Calu3 (cell line): Measurements from ENCODE around the gene ZBTB20. TPM values are rescaled to one million over a fixed set of nuclear protein-coding genes. Genes with fewer than 3 reads are reported as not detected.

Source experiments
- BruUV-seq: library from RNA; stranded (reverse); fragments of 400-500 nt; replicated peaks from 2 replicates; lab custom pipeline; 2021; lab: Mats Ljungman, UMichigan
- CTCF ChIA-PET: fragments of 300-600 bp; sonication (Branson Sonifier 250); formaldehyde crosslinking; loops from one replicate; lab custom pipeline; 2022; ENCODE audit warnings: antibody characterized with exemption; lab: Charles Lee
- DNase-seq: peaks from one replicate; pipeline ENCODE4 v3.0.0; 2022
- H3K27ac Mint-ChIP-seq: one replicate; pipeline ENCODE4 v1.8.0; 2022; ENCODE audit warnings: mixed read lengths; ENCODE audit not compliant: unreplicated experiment
- H3K27me3 Mint-ChIP-seq: one replicate; pipeline ENCODE4 v1.8.0; 2022; ENCODE audit warnings: mixed read lengths; ENCODE audit not compliant: unreplicated experiment
- H3K36me3 Mint-ChIP-seq: one replicate; pipeline ENCODE4 v1.8.0; 2022; ENCODE audit warnings: mild to moderate bottlenecking, moderate library complexity, mixed read lengths; ENCODE audit not compliant: insufficient read depth, unreplicated experiment
- H3K4me1 Mint-ChIP-seq: one replicate; pipeline ENCODE4 v1.8.0; 2022; ENCODE audit warnings: mild to moderate bottlenecking, low read depth, mixed read lengths; ENCODE audit not compliant: unreplicated experiment
- H3K4me3 Mint-ChIP-seq: one replicate; pipeline ENCODE4 v1.8.0; 2022; ENCODE audit warnings: mild to moderate bottlenecking, low read depth, moderate library complexity, mixed read lengths; ENCODE audit not compliant: unreplicated experiment
- H3K9me3 Mint-ChIP-seq: one replicate; pipeline ENCODE4 v1.8.0; 2022; ENCODE audit warnings: low read depth, mixed read lengths; ENCODE audit not compliant: unreplicated experiment
- intact Hi-C: fragments of 100-400 bp; cut with micrococcal nuclease; formaldehyde crosslinking; loops from one replicate; pipeline ENCODE4 v1.10.0; 2022; ENCODE audit not compliant: unreplicated experiment
- microRNA-seq: library from miRNA; unstranded; fragments of <30 nt; microRNA quantifications from one replicate; pipeline ENCODE4 v1.2.0, GENCODE V29; 2022
- total RNA-seq: library from RNA; stranded (reverse); gene quantifications from 2 replicates; pipeline ENCODE4 v1.2.3, GENCODE V29; 2022
- TF ChIP-seq, protein P1 (sequence below): fragments of 200-600 bp; IDR thresholded peaks from one replicate; pipeline ENCODE4 v1.8.0; 2022; ENCODE audit warnings: antibody characterized with exemption; ENCODE audit not compliant: unreplicated experiment

ZBTB20 gene
- total RNA-seq, 1 experiment from 2014 or later = 24.1 TPM

DNA sequence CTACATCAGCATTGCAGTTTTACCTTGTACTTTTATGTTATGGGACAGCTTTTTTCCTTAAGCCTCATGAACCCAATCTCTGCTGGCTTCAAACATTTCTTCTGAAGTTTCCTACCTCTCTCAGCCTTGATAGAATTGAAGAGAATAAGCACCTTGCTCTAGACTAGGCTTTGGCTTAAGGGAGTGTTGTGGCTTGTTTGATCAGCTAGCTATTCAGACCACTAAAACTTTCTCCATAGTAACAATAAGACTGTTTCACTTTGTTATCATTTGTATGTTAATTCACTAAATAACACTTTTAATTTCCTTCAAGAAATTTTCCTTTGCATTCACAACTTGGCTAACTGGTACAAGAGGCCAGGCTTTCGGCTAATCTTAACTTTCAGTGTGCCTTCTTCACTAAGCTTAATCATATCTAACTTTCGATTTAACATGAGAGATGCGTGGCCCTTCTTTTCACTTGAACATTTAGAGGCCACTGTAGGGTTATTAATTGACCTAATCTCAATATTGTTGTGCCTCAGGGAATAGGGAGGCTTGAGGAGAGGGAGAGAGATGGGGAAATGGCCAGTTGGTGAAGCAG is 861.3 kb downstream of the ZBTB20 start:
- BruUV-seq = no TSS peak
- TF ChIP-seq, protein P1, sequence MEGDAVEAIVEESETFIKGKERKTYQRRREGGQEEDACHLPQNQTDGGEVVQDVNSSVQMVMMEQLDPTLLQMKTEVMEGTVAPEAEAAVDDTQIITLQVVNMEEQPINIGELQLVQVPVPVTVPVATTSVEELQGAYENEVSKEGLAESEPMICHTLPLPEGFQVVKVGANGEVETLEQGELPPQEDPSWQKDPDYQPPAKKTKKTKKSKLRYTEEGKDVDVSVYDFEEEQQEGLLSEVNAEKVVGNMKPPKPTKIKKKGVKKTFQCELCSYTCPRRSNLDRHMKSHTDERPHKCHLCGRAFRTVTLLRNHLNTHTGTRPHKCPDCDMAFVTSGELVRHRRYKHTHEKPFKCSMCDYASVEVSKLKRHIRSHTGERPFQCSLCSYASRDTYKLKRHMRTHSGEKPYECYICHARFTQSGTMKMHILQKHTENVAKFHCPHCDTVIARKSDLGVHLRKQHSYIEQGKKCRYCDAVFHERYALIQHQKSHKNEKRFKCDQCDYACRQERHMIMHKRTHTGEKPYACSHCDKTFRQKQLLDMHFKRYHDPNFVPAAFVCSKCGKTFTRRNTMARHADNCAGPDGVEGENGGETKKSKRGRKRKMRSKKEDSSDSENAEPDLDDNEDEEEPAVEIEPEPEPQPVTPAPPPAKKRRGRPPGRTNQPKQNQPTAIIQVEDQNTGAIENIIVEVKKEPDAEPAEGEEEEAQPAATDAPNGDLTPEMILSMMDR = no peak
- no peak overlapping the region for H3K4me3 Mint-ChIP-seq
- H3K36me3 Mint-ChIP-seq = no peaks in the 10 kb centered on the region
- H3K27me3 Mint-ChIP-seq = no peaks in the 10 kb centered on the region
- H3K4me1 Mint-ChIP-seq = no peaks in the 10 kb centered on the region
- intact Hi-C loops = no loop called here
- H3K27ac Mint-ChIP-seq = no peak overlapping the region
- CTCF ChIA-PET = no interaction called here
- no peak for DNase-seq
- no peaks in the 10 kb centered on the region for H3K9me3 Mint-ChIP-seq

DNA sequence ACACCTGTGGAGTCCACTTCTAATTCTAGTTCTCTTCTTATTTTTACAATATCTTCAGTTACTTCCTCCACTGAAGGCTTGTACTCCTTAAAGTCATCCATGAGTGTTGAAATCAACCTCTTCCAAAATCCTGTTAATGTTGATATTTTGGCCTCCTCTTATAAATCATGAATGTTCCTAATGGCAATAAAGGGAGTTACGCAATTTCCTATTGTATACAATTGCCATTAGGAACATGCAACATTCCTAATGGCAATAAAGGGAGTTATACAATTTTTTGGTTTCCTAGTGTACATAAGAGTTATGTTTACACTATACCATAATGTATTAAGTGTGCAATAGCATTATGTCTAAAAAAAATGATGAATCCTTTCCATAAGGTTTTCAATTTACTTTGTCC is 862.4 kb downstream of the ZBTB20 start:
- TF ChIP-seq, protein P1 = no peak
- Mint-ChIP-seq H3K27ac (no peak overlapping the region), H3K9me3 (no peaks in the 10 kb centered on the region), H3K4me3 (no peak overlapping the region), H3K27me3 (no peaks in the 10 kb centered on the region), H3K4me1 (no peaks in the 10 kb centered on the region), H3K36me3 (no peaks in the 10 kb centered on the region)
- CTCF ChIA-PET = no interaction called here
- intact Hi-C loops = no loop called here
- no peak for DNase-seq
- no TSS peak for BruUV-seq

Small RNA genes lying within 50 kb of the gene (microRNA-seq; reads per million reads assigned to microRNA genes)
- 1.8 reads per million for gene MIR4796
